ENCODE data around the gene PTGS1.
"Not testable (repeated sequence)": the region's sequence is repeated elsewhere in the genome, so short reads cannot be mapped to it uniquely, and the experiment has no call there.

The PTGS1 gene

GRCh38 chr9:122398371-122398924, 27.6 kb downstream of the PTGS1 start:
- DNase-seq (ENCODE audit: low spot score): no peak

GRCh38 chr9:122401896-122402295, 31.1 kb downstream of the PTGS1 start:
- no peak for DNase-seq (ENCODE audit: low spot score)

GRCh38 chr9:122402403-122402871, 31.6 kb downstream of the PTGS1 start:
- DNase-seq (ENCODE audit: low spot score): no peak

GRCh38 chr9:122402874-122403273, 32.0 kb downstream of the PTGS1 start:
- no peak for DNase-seq (ENCODE audit: low spot score)

GRCh38 chr9:122403381-122404000, 32.7 kb downstream of the PTGS1 start:
- DNase-seq (ENCODE audit: low spot score): no peak

GRCh38 chr9:122405304-122406069, 34.7 kb downstream of the PTGS1 start:
- not testable (repeated sequence) for DNase-seq (ENCODE audit: low spot score)

GRCh38 chr9:122406070-122406890, 35.5 kb downstream of the PTGS1 start:
- no peak for DNase-seq (ENCODE audit: low spot score)

GRCh38 chr9:122414108-122414507, 43.3 kb downstream of the PTGS1 start:
- not testable (repeated sequence) for DNase-seq (ENCODE audit: low spot score)

GRCh38 chr9:122418016-122418415, 47.2 kb downstream of the PTGS1 start:
- no peak for DNase-seq (ENCODE audit: low spot score)

- no peak for DNase-seq (ENCODE audit: low spot score)
Observed at GRCh38 chr9:122420315-122420714, 49.5 kb downstream of the PTGS1 start.

- DNase-seq (ENCODE audit: low spot score): no peak
Observed at GRCh38 chr9:122425087-122425486, 54.3 kb downstream of the PTGS1 start.

- DNase-seq (ENCODE audit: low spot score): no peak
Observed at GRCh38 chr9:122426723-122427122, 55.9 kb downstream of the PTGS1 start.

GRCh38 chr9:122442568-122442967, 71.7 kb downstream of the PTGS1 start:
- no peak for DNase-seq (ENCODE audit: low spot score)

GRCh38 chr9:122444041-122444733, 73.4 kb downstream of the PTGS1 start:
- DNase-seq (ENCODE audit: low spot score): no peak

Data from iPS-NIHi11 (cell line).